ENCODE data around the gene SCAANT1. TPM values are rescaled to one million over a fixed set of nuclear protein-coding genes. Genes with fewer than 3 reads are reported as not detected.

SCAANT1 gene
- total RNA-seq, 3 donors from 2014 or later (not counting 1 experiment from before 2014, with no cell fraction given): 3.6 to 8.0 TPM; not detected in 1

- no peaks in the 10 kb centered on the region for H3K27me3 ChIP-seq (ENCODE audit: control insufficient read depth, insufficient read depth, low read length)
- no peaks in the 10 kb centered on the region for H3K36me3 Mint-ChIP-seq
- no peak overlapping the region for H3K27ac ChIP-seq (ENCODE audit: low read length)
- DNase-seq: no peak
- no peak for TF ChIP-seq CTCF (IDR thresholded peaks at IDR 0.05)
- no peaks in the 10 kb centered on the region for H3K27me3 Mint-ChIP-seq (ENCODE audit: low read depth in 2 of 2)
- H3K4me1 Mint-ChIP-seq: peaks cover 22 to 24% of the 10 kb centered on the region in 2 donors
- no peak overlapping the region for H3K4me3 Mint-ChIP-seq
- WGBS (ENCODE audit: insufficient coverage): 98% methylated on average over 2 of the region's 3 CpGs
- no peaks in the 10 kb centered on the region for H3K9me3 ChIP-seq (ENCODE audit: control insufficient read depth, insufficient read depth, low read length)
- no peak overlapping the region for H3K27ac Mint-ChIP-seq
- no peaks in the 10 kb centered on the region for H3K9me3 Mint-ChIP-seq
- no peaks in the 10 kb centered on the region for H3K36me3 ChIP-seq (ENCODE audit: control insufficient read depth, insufficient read depth, low read length)
- intact Hi-C loops (cut with micrococcal nuclease): no loop called here
- no peak for ATAC-seq
- no peak overlapping the region for H3K4me3 ChIP-seq (ENCODE audit: low read length)
- peaks cover 4% of the 10 kb centered on the region for H3K4me1 ChIP-seq (ENCODE audit: control insufficient read depth, insufficient read depth, low read length)
These were observed 47.0 kb upstream of the SCAANT1 start for GRCh38 chr3:63959146-63959545.

- H3K27ac Mint-ChIP-seq: no peak overlapping the region
- Histone ChIP-seq H3K27me3 (ENCODE audit: control insufficient read depth, insufficient read depth, low read length) (no peaks in the 10 kb centered on the region), H3K4me1 (ENCODE audit: control insufficient read depth, insufficient read depth, low read length) (peaks cover 4% of the 10 kb centered on the region), H3K9me3 (ENCODE audit: control insufficient read depth, insufficient read depth, low read length) (no peaks in the 10 kb centered on the region), H3K4me3 (ENCODE audit: low read length) (no peak overlapping the region), H3K27ac (ENCODE audit: low read length) (no peak overlapping the region), H3K36me3 (ENCODE audit: control insufficient read depth, insufficient read depth, low read length) (peaks cover 3% of the 10 kb centered on the region)
- H3K9me3 Mint-ChIP-seq: no peaks in the 10 kb centered on the region
- no peak overlapping the region for H3K4me3 Mint-ChIP-seq
- no peak for DNase-seq
- 92% methylated on average over 13 of the region's 13 CpGs for WGBS (ENCODE audit: insufficient coverage)
- no peaks in the 10 kb centered on the region for H3K36me3 Mint-ChIP-seq
- H3K27me3 Mint-ChIP-seq (ENCODE audit: low read depth in 2 of 2): no peaks in the 10 kb centered on the region
- H3K4me1 Mint-ChIP-seq: peaks cover 35 to 37% of the 10 kb centered on the region in 2 donors
- intact Hi-C loops (cut with micrococcal nuclease): no loop called here
- no peak for ATAC-seq
- TF ChIP-seq CTCF (IDR thresholded peaks at IDR 0.05): no peak
These were observed 43.8 kb upstream of the SCAANT1 start for GRCh38 chr3:63955830-63956545.

- Histone ChIP-seq H3K27ac (ENCODE audit: low read length) (no peak overlapping the region), H3K4me1 (ENCODE audit: control insufficient read depth, insufficient read depth, low read length) (peaks cover 3% of the 10 kb centered on the region), H3K9me3 (ENCODE audit: control insufficient read depth, insufficient read depth, low read length) (no peaks in the 10 kb centered on the region), H3K27me3 (ENCODE audit: control insufficient read depth, insufficient read depth, low read length) (no peaks in the 10 kb centered on the region), H3K36me3 (ENCODE audit: control insufficient read depth, insufficient read depth, low read length) (peaks cover 3% of the 10 kb centered on the region), H3K4me3 (ENCODE audit: low read length) (no peak overlapping the region)
- no peak for TF ChIP-seq CTCF (IDR thresholded peaks at IDR 0.05)
- Mint-ChIP-seq H3K27me3 (ENCODE audit: low read depth in 2 of 2) (no peaks in the 10 kb centered on the region), H3K4me1 (peaks cover 33 to 35% of the 10 kb centered on the region in 2 donors), H3K36me3 (no peaks in the 10 kb centered on the region), H3K4me3 (no peak overlapping the region), H3K27ac (peak overlapping the region; percentile 10 to 52), H3K9me3 (no peaks in the 10 kb centered on the region)
- DNase-seq: no peak
- 93% methylated on average over 3 of the region's 3 CpGs for WGBS (ENCODE audit: insufficient coverage)
- intact Hi-C loops (cut with micrococcal nuclease): no loop called here
- ATAC-seq: no peak
These were observed 43.0 kb upstream of the SCAANT1 start for GRCh38 chr3:63955036-63955650.
